Measurements from ENCODE around the gene FRS2. TPM values are rescaled to one million over a fixed set of nuclear protein-coding genes. Genes with fewer than 3 reads are reported as not detected.

Gene FRS2
- total RNA-seq, 4 donors from 2014 or later, result 16.7 to 48.6 (median 25.3) TPM

GRCh38 chr12:69566603-69567002 is 96.4 kb downstream of the FRS2 start:
- intact Hi-C loops (cut with DNase I; ENCODE audit: low total_unique reads) (no loop called here), in situ Hi-C loops (cut with MboI; ENCODE audit: low pct_ligation_motif_present in 1 of 4, low pct_unique_long_range_greater_than_20kb in 1 of 4, low sequenced_read_pairs in 3 of 4) (loop anchor here in 3 of 4 donors (10.0 to 25.0 kb wide), 3 partner anchors 152 to 279 kb away; partner anchors contain the start of gene YEATS4 (in 1 of the 3))
- TF ChIP-seq POLR2A (IDR thresholded peaks at IDR 0.05), result no peak
- no peak for TF ChIP-seq POLR2AphosphoS5 (IDR thresholded peaks at IDR 0.05)
- Histone ChIP-seq H3K27ac (no peak overlapping the region), H3K9me3 (no peaks in the 10 kb centered on the region), H3K27me3 (no peaks in the 10 kb centered on the region), H3K4me3 (no peak overlapping the region), H3K36me3 (peaks cover 0 to 28% (median 3%) of the 10 kb centered on the region in 4 donors), H3K4me1 (no peaks in the 10 kb centered on the region)
- no peak for DNase-seq
- 88 to 100% methylated on average over 1 to 3 of the region's 3 CpGs for WGBS, 2 donors (ENCODE audit: low coverage in 1 of 2)

- TF ChIP-seq POLR2A (IDR thresholded peaks at IDR 0.05), result no peak
- TF ChIP-seq EP300 (IDR thresholded peaks at IDR 0.05; ENCODE audit: low read depth), result no peak
- no peak overlapping the region for H3K27ac ChIP-seq
- intact Hi-C loops (cut with DNase I; ENCODE audit: low total_unique reads) (no loop called here), in situ Hi-C loops (cut with MboI; ENCODE audit: low pct_ligation_motif_present in 1 of 4, low pct_unique_long_range_greater_than_20kb in 1 of 4, low sequenced_read_pairs in 3 of 4) (loop anchor here in 3 of 4 donors (10.0 to 25.0 kb wide), 3 partner anchors 154 to 282 kb away; partner anchors contain the start of gene YEATS4 (in 1 of the 3))
- peaks cover 0 to 34% (median 7%) of the 10 kb centered on the region in 4 donors for H3K36me3 ChIP-seq
- 68 to 79% methylated on average over 4 of the region's 4 CpGs for WGBS, 2 donors (ENCODE audit: low coverage in 1 of 2)
- no peaks in the 10 kb centered on the region for H3K4me1 ChIP-seq
- H3K9me3 ChIP-seq, result no peaks in the 10 kb centered on the region
- no peak for DNase-seq
- H3K4me3 ChIP-seq, result no peak overlapping the region
- no peaks in the 10 kb centered on the region for H3K27me3 ChIP-seq
Observed at GRCh38 chr12:69569236-69569635, 99.0 kb downstream of the FRS2 start.

GRCh38 chr12:69570000-69570516 is 99.9 kb downstream of the FRS2 start:
- no peak for TF ChIP-seq CTCF (IDR thresholded peaks at IDR 0.05)
- no peak for TF ChIP-seq EP300 (IDR thresholded peaks at IDR 0.05; ENCODE audit: low read depth)
- TF ChIP-seq POLR2AphosphoS5 (IDR thresholded peaks at IDR 0.05), result no peak
- no peak for TF ChIP-seq POLR2A (IDR thresholded peaks at IDR 0.05)
- intact Hi-C loops (cut with DNase I; ENCODE audit: low total_unique reads) (no loop called here), in situ Hi-C loops (cut with MboI; ENCODE audit: low pct_ligation_motif_present in 1 of 4, low pct_unique_long_range_greater_than_20kb in 1 of 4, low sequenced_read_pairs in 3 of 4) (loop anchor here in 3 of 4 donors (10.0 to 25.0 kb wide), 4 partner anchors 155 to 283 kb away; partner anchors contain the start of gene YEATS4 (in 1 of the 3))
- DNase-seq, result no peak
- Histone ChIP-seq H3K27me3 (no peaks in the 10 kb centered on the region), H3K27ac (no peak overlapping the region), H3K4me1 (no peaks in the 10 kb centered on the region), H3K4me3 (no peak overlapping the region), H3K36me3 (peaks cover 0 to 37% (median 9%) of the 10 kb centered on the region in 4 donors), H3K9me3 (no peaks in the 10 kb centered on the region)
- WGBS, 2 donors (ENCODE audit: low coverage in 1 of 2), result 86 to 90% methylated on average over 9 to 10 of the region's 10 CpGs

- peak; percentile 46 for DNase-seq
- Histone ChIP-seq H3K4me3 (no peak overlapping the region), H3K4me1 (no peaks in the 10 kb centered on the region), H3K36me3 (peaks cover 0 to 42% (median 8%) of the 10 kb centered on the region in 4 donors), H3K9me3 (no peaks in the 10 kb centered on the region), H3K27me3 (no peaks in the 10 kb centered on the region), H3K27ac (no peak overlapping the region)
- intact Hi-C loops (cut with DNase I; ENCODE audit: low total_unique reads) (no loop called here), in situ Hi-C loops (cut with MboI; ENCODE audit: low pct_ligation_motif_present in 1 of 4, low pct_unique_long_range_greater_than_20kb in 1 of 4, low sequenced_read_pairs in 3 of 4) (loop anchor here in 3 of 4 donors (10.0 to 25.0 kb wide), 3 partner anchors 208 to 283 kb away; partner anchors contain the start of gene YEATS4 (in 1 of the 3))
- WGBS, 2 donors (ENCODE audit: low coverage in 1 of 2), result 45 to 49% methylated on average over 6 of the region's 6 CpGs
- no peak for TF ChIP-seq EP300 (IDR thresholded peaks at IDR 0.05; ENCODE audit: low read depth)
- peak; percentile 73 to 81 (median 76) for TF ChIP-seq CTCF (IDR thresholded peaks at IDR 0.05)
- no peak for TF ChIP-seq POLR2AphosphoS5 (IDR thresholded peaks at IDR 0.05)
- no peak for TF ChIP-seq POLR2A (IDR thresholded peaks at IDR 0.05)
Observed at GRCh38 chr12:69570545-69571399, 100.6 kb downstream of the FRS2 start.

GRCh38 chr12:69575346-69575745 is 105.2 kb downstream of the FRS2 start:
- Histone ChIP-seq H3K36me3 (peaks cover 0 to 42% (median 8%) of the 10 kb centered on the region in 4 donors), H3K4me1 (no peaks in the 10 kb centered on the region), H3K9me3 (no peaks in the 10 kb centered on the region), H3K27ac (no peak overlapping the region), H3K27me3 (no peaks in the 10 kb centered on the region), H3K4me3 (no peak overlapping the region)
- WGBS, 2 donors (ENCODE audit: low coverage in 1 of 2), result 83 to 96% methylated on average over 1 to 3 of the region's 3 CpGs
- in situ Hi-C loops (cut with MboI; ENCODE audit: low pct_ligation_motif_present in 1 of 4, low pct_unique_long_range_greater_than_20kb in 1 of 4, low sequenced_read_pairs in 3 of 4) (loop anchor here in 1 of 4 donors (10.0 kb wide), 1 partner anchor 281 kb away; no protein-coding TSS in a partner anchor), intact Hi-C loops (cut with DNase I; ENCODE audit: low total_unique reads) (no loop called here)
- TF ChIP-seq CTCF (IDR thresholded peaks at IDR 0.05) (no peak), POLR2A (IDR thresholded peaks at IDR 0.05) (no peak), POLR2AphosphoS5 (IDR thresholded peaks at IDR 0.05) (no peak), EP300 (IDR thresholded peaks at IDR 0.05; ENCODE audit: low read depth) (no peak)
- DNase-seq, result no peak
